ENCODE results near the gene ZC3HAV1. TPM values are rescaled to one million over a fixed set of nuclear protein-coding genes. Genes with fewer than 3 reads are reported as not detected.

The ZC3HAV1 gene
- total and polyA plus RNA-seq, 9 of the 15 experiments (the other 6 are each of a cell fraction or from before 2014, with no cell fraction given) = 11.9 to 40.5 (median 23.9) TPM

GRCh38 chr7:139095194-139095659, 14.3 kb downstream of the ZC3HAV1 start (continued):
- TF ChIP-seq HMGXB4 (CRISPR knock-in tag; IDR thresholded peaks at IDR 0.05) (no peak), AFF4 (CRISPR knock-in tag; IDR thresholded peaks at IDR 0.05) (no peak), TEAD4 (IDR thresholded peaks at IDR 0.05; ENCODE audit: low read length) (no peak), TEAD4 (CRISPR knock-in tag; IDR thresholded peaks at IDR 0.05; ENCODE audit: borderline replicate concordance) (no peak), ZFX (CRISPR knock-in tag; IDR thresholded peaks at IDR 0.05) (no peak), CBFA2T2 (conservative IDR thresholded peaks at IDR 0.05) (no peak), BCLAF1 (IDR thresholded peaks at IDR 0.05; ENCODE audit: borderline replicate concordance in 1 of 2, control insufficient read depth in 1 of 2, low read depth in 2 of 2, low read length in 1 of 2) (no peak), ZNF436 (CRISPR knock-in tag; IDR thresholded peaks at IDR 0.05) (no peak), ESRRA (IDR thresholded peaks at IDR 0.05; ENCODE audit: borderline replicate concordance, low read depth) (peak; percentile 64; the same call in 1 of the 2 replicates), CBX1 (IDR thresholded peaks at IDR 0.05; ENCODE audit: low read depth) (no peak), USF1 (CRISPR knock-in tag; IDR thresholded peaks at IDR 0.05) (peak; percentile 81), ZNF24 (IDR thresholded peaks at IDR 0.05) (no peak), MCM7 (IDR thresholded peaks at IDR 0.05) (no peak), NFE2 (IDR thresholded peaks at IDR 0.05; ENCODE audit: low read depth) (no peak), MBD1 (CRISPR knock-in tag; IDR thresholded peaks at IDR 0.05) (no peak), CBFA2T3 (IDR thresholded peaks at IDR 0.05) (no peak), ZNF282 (CRISPR knock-in tag; IDR thresholded peaks at IDR 0.05) (no peak), SAFB (IDR thresholded peaks at IDR 0.05; ENCODE audit: borderline replicate concordance, low read depth, low read length) (no peak)

Measured in K562 (cell line).